Adipocyte (in vitro differentiated cells): ENCODE results near the gene IGFL2.
"Not testable (repeated sequence)": the region's sequence is repeated elsewhere in the genome, so short reads cannot be mapped to it uniquely, and the experiment has no call there.

Experiments
- DNase-seq: peaks from one replicate; pipeline ENCODE4 v3.0.0-alpha.2; 2015; ENCODE audit warnings: low read depth
- H3K27me3 ChIP-seq: replicated peaks from 2 replicates; pipeline ENCODE4 v1.7.0; 2013; ENCODE audit warnings: mild to moderate bottlenecking, low read length, moderate library complexity; ENCODE audit not compliant: control insufficient read depth, insufficient read depth
- H3K36me3 ChIP-seq: 2 replicates; pipeline ENCODE4 v1.7.0; 2013; ENCODE audit warnings: low read length, mild to moderate bottlenecking, moderate library complexity; ENCODE audit not compliant: control insufficient read depth, insufficient read depth, severe bottlenecking
- H3K4me1 ChIP-seq: 2 replicates; pipeline ENCODE4 v1.7.0; 2013; ENCODE audit warnings: mild to moderate bottlenecking, low read length, moderate library complexity; ENCODE audit not compliant: control insufficient read depth, insufficient read depth
- H3K4me3 ChIP-seq: 2 replicates; pipeline ENCODE4 v1.7.0; 2013; ENCODE audit warnings: mild to moderate bottlenecking, low read length, moderate library complexity
- H3K9ac ChIP-seq: 2 replicates; pipeline ENCODE4 v1.7.0; 2013; ENCODE audit warnings: mild to moderate bottlenecking, low read length, moderate library complexity
- H3K9me3 ChIP-seq: 2 replicates; pipeline ENCODE4 v1.7.0; 2013; ENCODE audit warnings: mild to moderate bottlenecking, low read length, moderate library complexity; ENCODE audit not compliant: control insufficient read depth

The IGFL2 gene

DNA sequence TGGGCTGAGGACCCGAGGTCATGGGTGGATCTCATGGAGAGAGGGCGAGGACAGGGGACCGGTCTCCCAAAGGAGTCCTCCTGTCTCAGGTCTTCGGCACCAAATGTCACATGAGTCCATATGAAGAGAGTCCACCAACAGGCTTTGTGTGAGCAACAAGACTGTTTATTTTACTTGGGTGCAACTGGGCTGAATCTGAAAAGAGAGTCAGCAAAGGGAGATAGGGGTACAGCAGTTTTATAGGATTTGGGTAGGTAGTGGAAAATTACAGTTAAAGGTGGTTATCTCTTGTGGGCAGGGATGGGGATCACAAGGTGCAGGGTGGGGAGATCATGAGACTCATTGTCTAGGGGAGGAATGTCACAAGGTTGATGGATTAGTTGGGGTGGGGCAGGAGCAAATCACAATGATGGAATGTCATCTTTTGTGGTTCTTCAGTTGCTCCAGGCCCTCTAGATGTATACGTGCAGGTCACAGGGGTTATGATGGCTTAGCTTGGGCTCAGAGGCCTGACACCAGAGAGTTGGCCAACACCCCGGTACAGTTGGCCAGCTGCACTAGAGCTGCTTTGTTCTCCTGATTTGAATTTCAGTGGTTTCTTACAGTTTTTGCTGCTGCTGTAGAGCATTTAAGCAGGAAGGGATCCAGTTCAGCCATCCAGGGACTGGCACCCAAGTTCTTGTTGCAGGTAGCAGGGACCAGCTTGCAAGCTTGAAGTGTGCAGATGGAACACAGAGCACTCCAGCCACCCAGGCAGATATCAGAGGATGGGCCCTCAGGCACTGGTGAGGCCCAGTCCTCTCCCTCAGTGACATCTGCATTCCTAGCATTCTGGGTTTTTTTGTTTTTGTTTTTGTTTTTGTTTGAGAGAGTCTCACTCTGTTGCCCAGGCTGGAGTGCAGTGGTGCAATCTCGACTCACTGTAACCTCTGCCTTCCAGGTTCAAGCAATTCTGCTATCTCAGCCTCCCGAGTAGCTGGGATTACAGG, 55.1 kb downstream of the IGFL2 start:
- no peak for DNase-seq
- peaks cover 3% of the 10 kb centered on the region for H3K4me1 ChIP-seq
- no peaks in the 10 kb centered on the region for H3K36me3 ChIP-seq
- H3K9ac ChIP-seq, result no peak overlapping the region
- H3K4me3 ChIP-seq, result no peak overlapping the region
- H3K9me3 ChIP-seq, result peaks cover 8% of the 10 kb centered on the region
- H3K27me3 ChIP-seq, result peaks cover 77% of the 10 kb centered on the region

DNA sequence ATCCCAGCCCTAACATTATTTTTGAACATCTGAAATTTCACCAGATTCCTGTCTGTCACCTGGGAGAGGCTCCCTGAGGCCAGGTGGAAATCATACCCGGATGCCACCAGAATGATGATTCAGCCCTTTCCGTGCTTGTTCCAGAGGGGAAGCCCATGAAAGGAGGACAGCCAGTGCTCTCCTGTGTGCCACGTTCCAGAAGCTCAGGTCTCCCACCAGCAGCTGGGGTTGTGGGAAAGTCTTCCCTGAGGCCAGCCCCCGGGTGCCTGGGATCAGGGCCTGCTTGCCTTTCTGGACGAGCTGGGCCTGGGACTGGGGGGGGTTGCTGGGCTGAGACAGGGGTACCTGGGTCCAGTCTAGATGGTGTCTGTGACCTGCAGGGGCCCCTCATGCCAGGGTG, 56.0 kb downstream of the IGFL2 start:
- DNase-seq, result no peak
- H3K4me3 ChIP-seq, result no peak overlapping the region
- no peak overlapping the region for H3K9ac ChIP-seq
- peaks cover 5% of the 10 kb centered on the region for H3K4me1 ChIP-seq
- H3K27me3 ChIP-seq, result peaks cover 79% of the 10 kb centered on the region
- peaks cover 8% of the 10 kb centered on the region for H3K9me3 ChIP-seq
- H3K36me3 ChIP-seq, result no peaks in the 10 kb centered on the region

DNA sequence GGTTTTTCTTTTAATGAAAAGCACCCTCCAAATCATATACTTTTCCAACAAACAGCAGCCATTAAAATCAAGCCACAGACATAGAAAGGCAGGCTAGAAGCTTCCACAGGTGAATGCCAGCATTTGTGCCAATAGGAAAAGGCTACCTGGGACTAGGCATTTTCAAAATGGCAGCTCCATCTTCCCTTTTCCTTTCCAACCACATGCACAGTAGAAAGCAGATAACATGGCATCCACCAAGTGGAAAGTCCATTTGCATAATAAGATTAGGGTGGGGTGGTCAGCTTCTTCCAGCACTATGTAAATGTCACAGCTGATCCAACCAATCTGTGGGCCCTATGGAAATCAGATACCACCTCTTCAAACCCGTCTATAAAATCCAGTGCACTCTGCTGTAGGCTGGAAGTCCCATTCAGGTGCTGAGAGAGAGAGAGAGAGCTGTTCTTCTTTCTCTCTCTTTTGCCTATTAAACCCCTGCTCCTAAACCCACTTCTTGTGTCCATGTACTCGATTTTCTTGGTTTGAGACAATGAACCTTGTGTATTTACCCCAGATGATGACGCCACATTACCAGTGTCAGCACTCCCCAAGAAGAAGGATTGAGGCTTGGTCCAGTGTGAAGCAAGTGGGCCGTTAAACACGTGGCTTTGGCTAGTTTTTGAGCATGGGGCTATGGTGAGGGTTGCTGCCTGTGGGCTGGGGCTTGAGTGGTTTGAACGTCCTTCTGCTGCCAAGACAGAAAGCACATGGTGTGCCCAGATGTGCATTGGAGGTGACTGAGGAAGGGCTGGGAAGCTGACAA, 57.3 kb downstream of the IGFL2 start:
- Histone ChIP-seq H3K4me1 (peaks cover 5% of the 10 kb centered on the region), H3K4me3 (no peak overlapping the region), H3K9ac (no peak overlapping the region), H3K36me3 (no peaks in the 10 kb centered on the region), H3K9me3 (peaks cover 8% of the 10 kb centered on the region), H3K27me3 (peaks cover 86% of the 10 kb centered on the region)
- DNase-seq, result no peak

DNA sequence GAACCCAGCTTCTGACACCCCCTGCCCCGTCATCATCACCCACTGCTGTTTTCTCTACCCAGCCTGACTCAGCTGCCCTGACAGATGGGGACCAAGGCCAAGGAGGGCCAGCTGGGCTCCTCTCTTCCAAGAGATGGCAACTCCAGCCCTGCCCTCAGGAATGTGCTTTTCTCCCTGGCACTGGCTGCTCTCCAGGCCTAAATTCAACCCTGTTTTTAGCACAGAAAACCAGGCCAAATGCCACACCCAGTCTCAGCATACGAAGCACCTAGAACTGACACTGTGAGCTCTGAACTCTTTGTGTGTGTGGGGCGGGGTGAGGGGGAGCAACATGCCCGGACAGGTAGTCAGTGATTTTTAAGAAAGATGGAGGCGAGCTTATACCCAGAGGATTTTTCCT, 58.1 kb downstream of the IGFL2 start:
- Histone ChIP-seq H3K4me1 (peaks cover 5% of the 10 kb centered on the region), H3K36me3 (no peaks in the 10 kb centered on the region), H3K27me3 (peaks cover 86% of the 10 kb centered on the region), H3K4me3 (no peak overlapping the region), H3K9ac (no peak overlapping the region), H3K9me3 (peaks cover 8% of the 10 kb centered on the region)
- peak; percentile 9 for DNase-seq

DNA sequence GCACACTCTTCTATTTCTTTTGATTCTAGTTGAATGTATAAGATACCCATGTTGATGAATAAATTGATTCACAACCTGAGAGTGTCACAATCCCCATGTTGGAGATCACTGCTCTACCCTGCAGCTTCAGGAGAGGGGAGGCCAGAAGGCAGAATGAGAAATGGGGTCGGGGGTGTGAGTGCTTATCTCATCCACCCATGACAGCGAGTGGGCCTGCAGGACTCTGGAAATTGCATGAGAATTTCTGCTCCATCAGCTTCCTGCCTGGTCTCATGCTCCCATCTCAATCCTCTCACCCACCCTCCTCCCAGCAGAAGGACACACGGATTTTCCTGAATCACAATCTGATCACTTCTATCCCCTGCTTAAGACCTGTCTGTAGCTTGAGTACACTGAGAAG, 58.6 kb downstream of the IGFL2 start:
- peaks cover 8% of the 10 kb centered on the region for H3K9me3 ChIP-seq
- no peak for DNase-seq
- peaks cover 83% of the 10 kb centered on the region for H3K27me3 ChIP-seq
- peaks cover 10% of the 10 kb centered on the region for H3K4me1 ChIP-seq
- no peak overlapping the region for H3K4me3 ChIP-seq
- no peak overlapping the region for H3K9ac ChIP-seq
- H3K36me3 ChIP-seq, result no peaks in the 10 kb centered on the region

DNA sequence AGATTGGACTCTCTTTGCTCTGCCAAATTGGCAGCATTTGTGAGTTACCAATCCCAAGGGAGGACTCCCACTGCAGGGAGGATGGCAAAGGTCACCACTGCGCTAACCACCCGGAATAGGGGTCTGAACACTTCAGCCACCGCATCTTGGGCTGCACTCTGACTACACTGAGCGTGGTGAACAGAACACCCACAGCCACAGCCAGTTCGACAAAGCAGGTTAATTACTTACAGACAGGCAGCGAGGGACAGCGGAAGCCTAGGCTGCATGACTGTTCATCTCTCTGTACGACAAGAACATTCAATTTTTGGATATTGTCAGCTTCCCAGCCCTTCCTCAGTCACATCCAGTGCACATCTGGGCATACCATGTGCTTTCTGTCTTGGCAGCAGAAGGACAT, 59.8 kb downstream of the IGFL2 start:
- not testable (repeated sequence) for H3K4me1 ChIP-seq, H3K4me3 ChIP-seq, H3K9me3 ChIP-seq, DNase-seq, H3K9ac ChIP-seq, H3K36me3 ChIP-seq
- H3K27me3 ChIP-seq, result peaks cover 81% of the 10 kb centered on the region

DNA sequence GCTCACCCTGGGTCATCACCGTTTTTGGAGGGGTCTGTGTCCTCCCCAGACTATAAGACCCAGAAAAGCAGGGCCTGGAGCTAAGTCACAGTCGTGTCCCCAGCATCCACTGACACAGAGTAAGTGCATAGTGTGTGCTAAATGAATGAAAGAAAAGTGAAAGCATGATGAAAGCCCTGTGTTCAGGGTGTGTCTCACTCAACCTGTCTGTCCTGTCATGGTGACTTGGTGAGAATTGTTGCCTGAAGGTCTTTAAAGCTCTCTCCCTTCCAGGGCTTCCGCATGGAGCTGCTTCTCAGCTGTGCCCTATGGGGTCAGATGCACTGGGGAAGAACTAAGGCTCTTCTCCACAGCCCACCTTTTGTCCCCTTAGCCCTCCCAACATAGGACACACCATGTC, 61.0 kb downstream of the IGFL2 start:
- peaks cover 82% of the 10 kb centered on the region for H3K27me3 ChIP-seq
- H3K9me3 ChIP-seq, result peaks cover 8% of the 10 kb centered on the region
- H3K4me3 ChIP-seq, result no peak overlapping the region
- no peak for DNase-seq
- H3K4me1 ChIP-seq, result peaks cover 10% of the 10 kb centered on the region
- H3K9ac ChIP-seq, result no peak overlapping the region
- H3K36me3 ChIP-seq, result no peaks in the 10 kb centered on the region

DNA sequence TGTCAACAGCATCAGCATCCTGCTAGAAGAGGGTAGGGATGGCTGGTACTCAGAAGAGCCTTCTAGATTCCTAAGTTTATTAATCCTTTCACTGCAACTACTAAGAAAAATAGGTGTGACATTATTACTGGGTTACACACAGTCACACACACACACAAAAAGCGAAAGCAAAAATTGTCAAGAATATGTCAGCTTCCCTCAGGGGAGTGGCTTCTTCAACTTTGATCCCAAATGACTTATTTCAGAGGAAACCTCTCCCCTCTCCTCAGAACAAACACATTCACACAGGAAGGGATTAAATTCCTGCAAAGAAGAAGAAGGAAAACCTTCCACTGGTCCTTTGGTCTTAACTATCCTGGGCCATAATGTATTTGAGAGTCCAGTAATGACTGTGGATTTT, 61.4 kb downstream of the IGFL2 start:
- DNase-seq, result no peak
- H3K27me3 ChIP-seq, result peaks cover 80% of the 10 kb centered on the region
- H3K36me3 ChIP-seq, result no peaks in the 10 kb centered on the region
- no peak overlapping the region for H3K9ac ChIP-seq
- H3K4me3 ChIP-seq, result no peak overlapping the region
- H3K4me1 ChIP-seq, result peaks cover 10% of the 10 kb centered on the region
- peaks cover 8% of the 10 kb centered on the region for H3K9me3 ChIP-seq

DNA sequence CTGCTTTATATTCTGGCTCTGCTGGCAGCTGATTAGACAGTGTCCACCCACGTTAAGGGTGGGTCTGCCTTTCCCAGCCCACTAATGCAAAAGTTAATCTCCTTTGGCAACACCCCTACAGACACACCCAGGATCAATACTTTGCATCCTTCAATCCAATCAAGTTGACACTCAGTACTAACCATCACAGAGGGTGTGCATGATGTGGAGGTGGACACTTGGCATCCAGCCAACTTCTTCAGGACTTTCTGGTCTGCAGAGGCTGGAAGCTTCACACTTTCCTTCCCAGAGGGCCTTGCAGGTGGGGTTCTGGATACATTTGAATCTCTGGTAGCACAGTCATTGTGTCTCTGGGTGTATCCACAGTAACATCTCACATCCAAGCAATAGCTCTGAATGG, 62.6 kb downstream of the IGFL2 start:
- H3K4me1 ChIP-seq, result peaks cover 10% of the 10 kb centered on the region
- H3K4me3 ChIP-seq, result no peak overlapping the region
- H3K36me3 ChIP-seq, result no peaks in the 10 kb centered on the region
- H3K9ac ChIP-seq, result no peak overlapping the region
- peaks cover 68% of the 10 kb centered on the region for H3K27me3 ChIP-seq
- peaks cover 5% of the 10 kb centered on the region for H3K9me3 ChIP-seq
- DNase-seq, result peak; percentile 8
